ENCODE data around the gene SLITRK1.

Gene SLITRK1

GRCh38 chr13:83906240-83906820, 24.1 kb upstream of the SLITRK1 start:
- Histone ChIP-seq H3K4me3 (no peak overlapping the region), H3K27ac (no peak overlapping the region), H3K27me3 (no peaks in the 10 kb centered on the region), H3K4me1 (no peaks in the 10 kb centered on the region), H3K36me3 (no peaks in the 10 kb centered on the region), H3K9me3 (no peaks in the 10 kb centered on the region)
- TF ChIP-seq CTCF (IDR thresholded peaks at IDR 0.05), result no peak
- DNase-seq, result no peak
- intact Hi-C loops (cut with DNase I; ENCODE audit: low total_unique reads), result no loop called here

GRCh38 chr13:83905641-83906040, 23.4 kb upstream of the SLITRK1 start:
- Histone ChIP-seq H3K4me3 (no peak overlapping the region), H3K9me3 (no peaks in the 10 kb centered on the region), H3K27me3 (no peaks in the 10 kb centered on the region), H3K4me1 (no peaks in the 10 kb centered on the region), H3K36me3 (no peaks in the 10 kb centered on the region), H3K27ac (no peak overlapping the region)
- DNase-seq, result no peak
- no peak for TF ChIP-seq CTCF (IDR thresholded peaks at IDR 0.05)
- intact Hi-C loops (cut with DNase I; ENCODE audit: low total_unique reads), result no loop called here

GRCh38 chr13:83895994-83896580, 13.8 kb upstream of the SLITRK1 start:
- no peak for TF ChIP-seq CTCF (IDR thresholded peaks at IDR 0.05)
- Histone ChIP-seq H3K27me3 (no peaks in the 10 kb centered on the region), H3K36me3 (no peaks in the 10 kb centered on the region), H3K4me1 (no peaks in the 10 kb centered on the region), H3K4me3 (no peak overlapping the region), H3K9me3 (no peaks in the 10 kb centered on the region), H3K27ac (no peak overlapping the region)
- intact Hi-C loops (cut with DNase I; ENCODE audit: low total_unique reads), result no loop called here
- DNase-seq, result no peak

- DNase-seq, result no peak
- Histone ChIP-seq H3K4me3 (no peak overlapping the region), H3K9me3 (no peaks in the 10 kb centered on the region), H3K36me3 (no peaks in the 10 kb centered on the region), H3K27ac (no peak overlapping the region), H3K27me3 (no peaks in the 10 kb centered on the region), H3K4me1 (no peaks in the 10 kb centered on the region)
- no peak for TF ChIP-seq CTCF (IDR thresholded peaks at IDR 0.05)
- intact Hi-C loops (cut with DNase I; ENCODE audit: low total_unique reads), result no loop called here
Measured at GRCh38 chr13:83890358-83890757, 8.1 kb upstream of the SLITRK1 start.

GRCh38 chr13:83884141-83884540, 1.9 kb upstream of the SLITRK1 start:
- Histone ChIP-seq H3K27me3 (peaks cover 0 to 43% of the 10 kb centered on the region in 2 donors), H3K27ac (no peak overlapping the region), H3K9me3 (no peaks in the 10 kb centered on the region), H3K4me1 (peaks cover 0 to 35% (median 16%) of the 10 kb centered on the region in 4 donors), H3K36me3 (no peaks in the 10 kb centered on the region), H3K4me3 (no peak overlapping the region)
- intact Hi-C loops (cut with DNase I; ENCODE audit: low total_unique reads), result no loop called here
- TF ChIP-seq CTCF (IDR thresholded peaks at IDR 0.05), result no peak
- DNase-seq, result no peak

Data from tibial artery (tissue), 4 donors.